ENCODE results near the gene ACTL6B.

The ACTL6B gene

DNA sequence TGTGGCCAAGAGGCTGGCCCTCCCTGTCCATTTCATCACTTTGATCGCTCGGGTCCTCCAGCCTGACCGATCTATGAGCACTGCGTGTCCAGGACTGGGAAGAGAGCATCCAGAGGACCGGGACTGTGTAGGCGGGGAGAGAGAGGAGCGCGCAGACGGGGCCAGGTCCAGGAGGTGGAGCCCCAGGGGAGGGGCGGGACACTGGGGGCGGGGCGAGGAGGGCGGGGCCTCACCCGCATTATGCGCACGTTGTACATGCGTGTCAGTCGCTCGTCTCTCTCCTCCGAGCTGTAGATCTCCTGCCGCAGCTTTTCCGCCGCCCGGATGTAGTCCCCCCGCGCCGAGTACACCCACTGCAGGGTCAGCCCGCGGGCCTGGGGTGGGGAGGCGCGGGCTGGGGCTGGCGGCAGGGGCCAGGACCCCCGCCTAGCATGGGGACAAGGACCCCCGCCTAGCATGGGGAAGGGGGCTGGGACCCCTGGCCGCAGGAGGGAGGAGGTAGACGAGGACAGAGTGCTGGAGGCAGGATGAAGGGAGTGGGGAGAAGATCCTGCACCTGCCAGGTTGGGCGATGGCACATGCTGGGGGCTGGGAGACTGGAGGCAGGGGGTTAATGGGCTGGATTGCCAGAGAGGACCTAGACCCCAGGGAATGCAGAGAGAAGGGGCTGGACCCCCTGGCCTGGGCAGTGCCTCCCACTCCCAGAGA is 29.6 kb downstream of the ACTL6B start:
- peak; percentile 93 for DNase-seq

DNA sequence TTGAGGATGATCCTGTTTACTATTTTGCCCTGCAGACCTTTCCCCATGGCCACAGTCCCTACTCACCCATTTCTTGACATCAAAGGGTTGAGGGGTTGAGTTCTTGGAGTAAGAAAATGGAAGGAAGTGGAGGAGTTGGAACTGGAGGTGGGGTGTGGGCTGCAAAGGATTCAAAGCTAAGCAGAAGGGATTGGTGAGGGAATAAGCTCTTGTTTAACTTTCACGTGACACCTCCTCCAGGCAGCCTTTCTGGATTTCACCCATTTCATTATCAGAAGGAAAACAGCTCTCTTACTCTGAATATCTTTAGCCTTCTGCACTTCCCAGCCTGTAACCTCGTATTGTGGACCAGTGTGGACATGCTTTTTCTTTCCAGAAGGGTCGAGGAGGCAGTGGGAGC is 30.2 kb downstream of the ACTL6B start:
- DNase-seq = no peak

DNA sequence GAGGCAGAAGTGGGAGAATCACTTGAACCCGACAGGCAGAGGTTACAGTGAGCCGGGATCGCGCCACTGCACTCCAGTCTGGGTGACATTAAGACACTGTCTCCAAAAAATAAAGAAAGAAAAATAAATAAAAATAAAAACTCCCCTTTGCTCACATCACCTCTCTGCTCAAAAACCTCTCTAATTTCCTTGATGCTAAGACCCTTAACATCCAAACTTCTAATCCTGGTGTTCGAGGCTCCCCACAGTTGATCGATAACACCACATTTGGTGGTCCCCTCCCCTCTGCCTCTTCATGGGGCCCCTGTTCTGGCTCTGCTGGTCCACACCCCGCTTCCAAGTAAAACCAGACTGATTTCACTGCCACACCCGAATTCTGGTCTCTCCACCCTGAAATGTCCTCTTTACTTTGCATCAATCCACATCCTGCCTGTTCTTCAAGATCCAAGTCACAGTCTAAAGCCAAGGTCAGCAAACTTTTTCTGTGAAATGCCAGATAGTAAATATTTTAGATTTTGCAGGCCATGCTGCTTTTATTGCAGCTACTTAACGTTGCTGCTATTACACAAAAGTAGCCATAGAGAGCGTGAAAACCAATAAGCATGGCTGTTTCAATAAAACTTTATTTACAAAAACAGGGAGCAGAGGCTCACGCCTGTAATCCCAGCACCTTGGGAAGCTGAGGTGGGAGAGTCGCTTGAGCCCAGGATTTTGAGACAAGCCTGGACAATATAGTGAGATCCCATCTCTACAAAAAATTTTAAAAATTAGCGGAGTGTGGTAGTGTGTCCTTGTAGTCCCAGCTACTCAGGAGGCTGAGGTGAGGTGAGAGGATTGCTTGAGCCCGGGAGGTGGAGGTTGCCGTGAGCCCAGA is 32.1 kb downstream of the ACTL6B start:
- no peak for DNase-seq

DNA sequence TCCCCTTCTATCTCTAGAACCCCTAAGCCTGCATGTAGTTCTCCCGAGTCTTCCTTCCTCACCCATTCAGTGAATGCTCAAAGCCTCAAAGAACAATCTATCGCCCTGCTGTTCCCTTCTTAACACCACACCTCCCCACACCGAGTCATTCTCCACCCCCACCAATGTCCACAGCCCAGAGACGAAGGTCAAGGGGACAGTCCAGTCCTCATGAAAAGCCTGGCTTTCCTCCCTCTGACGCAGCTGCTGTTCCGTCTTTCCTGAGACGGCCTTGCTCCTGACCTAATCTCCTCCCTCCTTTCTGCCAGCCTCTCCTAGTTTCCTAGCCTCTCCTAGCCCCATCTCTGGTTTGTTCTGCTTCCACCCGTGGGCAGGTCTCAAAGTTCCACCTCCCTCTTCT is 34.7 kb downstream of the ACTL6B start:
- DNase-seq = no peak

DNA sequence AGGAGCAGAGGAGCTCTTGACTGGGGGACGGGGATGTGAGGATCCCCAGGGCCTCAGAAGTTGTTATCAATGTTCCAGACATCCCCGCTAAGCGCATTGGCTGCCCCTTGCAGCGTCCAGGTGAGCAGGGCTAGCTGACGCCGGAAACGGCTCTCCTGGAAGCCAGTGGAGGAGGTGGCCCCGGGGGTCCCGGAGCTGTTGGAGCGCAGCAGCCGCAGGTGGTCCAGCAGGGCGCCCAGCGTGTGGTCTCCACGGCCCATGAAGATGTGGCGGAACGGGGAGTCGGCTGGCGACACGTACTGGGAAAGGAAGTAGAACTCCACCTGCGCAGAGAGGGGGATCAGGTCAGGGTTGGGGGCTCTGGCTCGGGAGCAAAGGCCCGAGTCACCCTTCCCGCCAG is 35.4 kb downstream of the ACTL6B start:
- DNase-seq = no peak

DNA sequence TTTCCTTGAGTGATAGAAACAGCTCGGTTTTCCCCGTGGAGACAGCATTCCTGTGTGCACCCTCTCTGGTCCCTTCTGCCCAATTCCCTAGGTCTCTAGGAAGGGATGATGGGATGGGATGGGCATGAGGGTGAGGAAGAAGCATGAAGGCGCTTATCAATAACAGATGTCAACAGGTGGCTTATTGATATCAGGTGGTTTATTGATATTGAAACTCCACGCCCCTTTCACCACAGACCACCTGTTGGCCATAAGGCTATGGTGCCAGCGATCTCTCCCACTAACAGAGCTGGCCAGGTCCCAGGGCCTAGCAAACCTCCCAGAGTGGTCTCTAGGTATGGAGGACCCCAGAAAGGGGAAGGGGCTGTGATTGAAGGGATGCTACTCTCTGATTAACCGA is 36.0 kb downstream of the ACTL6B start:
- DNase-seq = no peak

DNA sequence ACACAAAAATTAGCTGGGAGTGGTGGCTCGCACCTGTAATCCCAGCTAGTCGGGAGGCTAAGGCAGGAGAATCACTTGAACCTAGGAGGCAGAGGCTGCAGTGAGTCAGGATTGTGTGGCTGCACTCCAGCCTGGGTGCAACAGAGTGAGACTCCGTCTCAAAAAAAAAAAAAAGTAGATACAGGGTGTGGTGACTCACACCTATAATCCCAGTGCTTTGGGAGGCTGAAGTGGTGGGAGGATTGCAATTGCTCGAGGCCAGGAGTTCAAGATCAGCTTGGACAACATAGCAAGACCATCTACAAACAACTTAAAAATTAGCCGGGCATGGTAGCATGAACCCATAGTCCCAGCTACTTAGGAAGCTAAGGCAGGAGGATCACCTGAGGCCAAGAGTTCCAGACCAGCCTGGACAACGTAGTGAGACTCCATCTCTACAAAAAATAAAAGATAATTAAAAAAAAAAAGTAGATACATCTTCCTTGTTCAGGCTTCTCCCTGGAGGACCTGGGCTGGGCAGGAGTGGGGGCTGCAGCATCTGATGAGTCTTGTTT is 41.9 kb downstream of the ACTL6B start:
- DNase-seq = no peak

DNA sequence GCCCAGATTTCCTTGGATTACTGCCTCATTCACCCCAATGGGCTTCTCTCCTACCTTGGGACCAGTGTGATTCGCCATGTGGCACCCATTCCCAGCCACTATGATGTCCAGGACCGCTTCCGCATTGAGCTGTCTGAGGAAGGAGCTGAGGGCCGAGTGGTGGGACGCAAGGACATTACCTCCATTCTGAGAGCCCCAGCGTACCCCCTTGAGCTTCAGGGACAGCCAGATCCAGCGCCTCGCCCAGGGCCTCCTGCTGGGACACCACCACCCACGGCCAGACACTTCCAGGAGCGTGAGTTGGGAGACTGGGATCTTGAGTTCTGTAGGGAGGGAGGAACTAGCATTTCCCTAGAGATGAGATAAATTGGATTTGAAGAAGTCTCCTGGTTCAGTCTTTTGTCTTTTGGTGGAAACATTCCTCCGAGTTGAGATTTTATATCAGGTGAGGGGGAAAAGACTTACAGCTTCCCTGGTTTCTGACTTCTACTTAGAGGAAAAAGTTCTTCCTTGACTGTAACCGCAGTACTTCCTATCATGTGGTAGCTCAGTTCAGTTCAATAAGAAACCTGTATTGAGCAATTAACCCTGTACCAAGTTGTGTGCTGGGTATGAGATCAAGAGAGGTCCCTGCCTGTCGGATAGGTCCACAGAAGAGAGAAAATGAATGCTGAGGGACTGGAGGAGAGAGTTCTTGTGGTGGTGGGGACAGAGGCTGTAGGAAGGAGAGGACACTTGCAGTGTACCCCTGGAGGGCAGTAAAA is 42.7 kb downstream of the ACTL6B start:
- no peak for DNase-seq

DNA sequence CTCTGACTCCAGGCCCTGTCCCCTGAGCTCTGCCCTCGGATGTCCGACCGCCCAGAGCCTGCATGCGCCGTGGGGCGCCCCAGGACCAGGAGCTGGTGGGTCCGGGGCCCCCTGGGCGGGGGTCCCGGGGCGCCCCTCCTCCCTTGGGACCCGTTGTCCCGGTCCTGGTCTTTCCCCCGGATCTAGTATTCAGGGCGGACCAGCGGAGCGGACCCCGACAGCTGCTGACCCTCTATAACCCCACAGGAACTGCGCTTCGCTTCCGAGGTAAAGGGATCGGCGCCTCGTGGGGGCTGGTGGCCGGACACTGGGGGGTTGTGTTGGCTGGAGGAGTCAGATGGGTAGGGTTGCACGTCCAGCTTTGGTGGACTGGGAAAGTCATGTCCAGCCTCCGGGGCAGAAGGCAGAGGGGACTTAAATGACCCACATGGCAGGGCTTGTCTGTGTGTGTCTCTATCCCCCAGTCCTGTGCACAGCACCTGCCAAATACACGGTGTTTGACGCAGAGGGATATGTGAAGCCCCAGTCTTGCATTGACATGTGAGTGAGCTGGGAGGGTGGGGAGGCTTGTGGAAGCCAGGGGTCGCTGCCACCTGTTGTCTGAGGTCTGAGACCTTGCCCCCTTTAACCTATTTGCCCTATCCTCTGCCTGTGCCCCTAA is 43.4 kb downstream of the ACTL6B start:
- DNase-seq = no peak

DNA sequence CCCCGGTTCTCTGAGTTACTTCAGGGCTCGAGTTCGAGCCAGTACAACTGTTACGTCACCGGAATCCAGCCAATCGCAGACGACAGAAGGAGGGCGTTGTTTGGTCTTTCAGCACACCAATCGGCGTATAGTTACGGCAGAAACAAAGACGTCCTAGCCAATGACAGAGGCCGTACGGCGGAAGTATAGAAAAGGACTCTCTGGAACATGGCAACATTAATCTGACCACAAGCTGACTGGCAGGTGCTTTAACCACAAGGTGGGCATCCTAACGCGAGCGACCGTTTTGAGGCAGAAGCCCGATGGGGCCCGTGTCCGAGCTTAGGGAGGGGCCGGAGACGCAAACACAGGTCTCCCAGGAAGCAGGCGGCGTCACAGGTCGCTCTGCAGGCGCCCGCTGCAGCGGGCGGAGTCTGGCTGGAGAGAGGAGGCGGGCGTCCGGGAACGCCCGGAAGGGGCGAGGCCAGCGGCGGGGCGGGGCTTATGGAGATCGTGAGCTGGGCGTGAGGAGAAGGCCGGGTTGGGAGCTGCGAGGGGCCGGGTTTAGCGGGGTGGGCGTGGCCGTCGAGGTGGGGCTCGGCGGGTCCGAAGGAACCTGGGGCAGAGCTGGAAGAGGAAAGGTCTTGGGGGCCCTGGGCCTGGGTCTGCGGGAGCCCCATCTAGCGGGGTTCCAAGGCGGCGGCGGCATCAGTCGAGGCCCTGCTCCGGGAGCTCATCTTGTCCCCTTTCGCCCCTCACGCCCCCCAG is 44.1 kb downstream of the ACTL6B start, which contains the start of gene MOSPD3:
Gene MOSPD3 (plus strand): TSS at position 558 of the 747 bp plus-strand sequence. CDS start 252 bp downstream, outside the sequence.
- DNase-seq = peak; percentile 99

DNA sequence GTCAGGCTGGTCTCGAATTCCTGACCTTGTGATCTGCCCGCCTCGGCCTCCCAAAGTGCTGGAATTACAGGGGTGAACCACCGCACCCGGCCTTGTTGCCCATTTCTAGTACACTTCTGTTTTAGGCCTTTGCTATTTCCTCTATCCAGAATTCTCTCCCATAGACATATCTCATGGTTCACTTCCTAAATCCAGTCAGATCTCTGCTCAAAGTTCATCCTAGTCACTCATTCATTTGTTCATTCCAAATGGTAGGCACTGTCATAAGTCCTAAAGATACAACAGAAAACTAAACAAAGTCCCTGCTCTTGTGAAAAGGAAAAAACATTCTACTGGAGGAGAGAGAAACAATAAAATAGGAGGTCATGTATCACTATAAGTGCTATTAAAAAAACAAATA is 46.3 kb downstream of the ACTL6B start:
- no peak for DNase-seq

DNA sequence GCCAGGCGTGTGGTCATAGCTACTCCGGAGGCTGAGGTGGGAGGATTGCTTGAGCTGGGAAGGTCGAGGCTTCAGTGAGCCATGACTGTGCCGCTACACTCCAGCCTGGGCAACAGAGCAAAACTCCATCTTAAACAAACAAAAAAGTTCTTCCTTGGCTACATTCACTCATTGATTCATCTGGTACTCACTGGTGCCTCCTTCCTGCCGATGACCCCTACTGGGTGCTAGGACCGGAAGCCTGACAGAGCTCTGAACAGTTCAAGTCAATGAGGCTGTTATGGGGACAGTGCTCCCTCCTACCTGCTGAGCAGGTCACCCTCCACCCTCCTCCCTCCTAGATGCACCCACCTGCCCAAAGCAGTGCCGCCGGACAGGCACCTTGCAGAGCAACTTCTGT is 49.1 kb downstream of the ACTL6B start:
- no peak for DNase-seq

DNA sequence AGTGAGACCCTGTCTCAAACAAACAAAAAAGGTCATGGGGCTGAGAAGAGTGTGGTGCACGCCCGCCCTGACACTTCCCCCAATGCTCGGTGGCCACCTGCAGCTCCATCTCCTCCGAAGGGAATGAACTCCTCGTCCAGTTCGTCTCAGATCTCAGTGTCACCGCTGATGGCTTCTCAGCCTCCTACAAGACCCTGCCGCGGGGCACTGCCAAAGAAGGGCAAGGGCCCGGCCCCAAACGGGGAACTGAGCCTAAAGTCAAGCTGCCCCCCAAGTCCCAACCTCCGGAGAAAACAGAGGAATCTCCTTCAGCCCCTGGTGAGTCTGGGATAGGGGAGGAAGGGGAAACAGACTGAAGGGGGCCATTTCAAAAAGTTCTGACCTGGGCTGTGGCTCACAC is 49.9 kb downstream of the ACTL6B start:
- no peak for DNase-seq

DNA sequence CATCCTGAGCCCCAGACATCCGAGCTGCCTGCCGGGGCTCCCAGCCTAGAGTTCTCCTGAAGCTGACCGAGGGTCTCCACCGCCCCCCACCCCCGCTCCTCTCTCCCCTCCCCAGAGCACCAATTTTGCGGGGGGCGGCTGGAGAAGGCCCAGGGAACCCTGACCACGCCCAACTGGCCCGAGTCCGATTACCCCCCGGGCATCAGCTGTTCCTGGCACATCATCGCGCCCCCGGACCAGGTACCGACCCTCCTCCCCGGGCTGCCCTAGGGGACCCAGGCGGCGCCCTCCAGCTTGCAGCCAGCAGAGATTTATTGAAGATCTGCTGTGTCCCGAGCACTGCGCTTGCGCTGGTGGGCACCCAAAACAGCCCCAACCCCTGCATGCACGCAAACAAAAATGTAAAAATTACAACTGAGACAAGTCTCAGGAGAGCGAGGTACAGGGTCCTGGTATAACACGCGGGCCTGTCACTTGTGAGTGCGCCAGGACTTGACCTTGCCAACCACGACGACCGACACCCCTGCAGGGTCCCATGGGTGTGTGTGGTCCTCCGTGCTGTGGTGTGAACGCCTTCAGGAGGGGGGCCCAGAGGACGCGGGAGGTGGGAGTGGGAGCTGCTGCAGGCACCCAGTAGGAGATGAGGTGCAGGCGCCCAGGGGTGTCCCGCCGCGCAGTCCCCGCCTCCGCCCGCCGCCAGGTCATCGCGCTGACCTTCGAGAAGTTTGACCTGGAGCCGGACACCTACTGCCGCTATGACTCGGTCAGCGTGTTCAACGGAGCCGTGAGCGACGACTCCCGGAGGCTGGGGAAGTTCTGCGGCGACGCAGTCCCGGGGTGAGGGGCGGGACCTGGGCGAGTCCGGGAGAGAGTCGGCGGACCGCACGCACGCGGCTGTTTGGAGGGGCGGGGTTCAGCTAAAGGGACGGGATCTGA is 51.0 kb downstream of the ACTL6B start:
- peak; percentile 72 for DNase-seq

DNA sequence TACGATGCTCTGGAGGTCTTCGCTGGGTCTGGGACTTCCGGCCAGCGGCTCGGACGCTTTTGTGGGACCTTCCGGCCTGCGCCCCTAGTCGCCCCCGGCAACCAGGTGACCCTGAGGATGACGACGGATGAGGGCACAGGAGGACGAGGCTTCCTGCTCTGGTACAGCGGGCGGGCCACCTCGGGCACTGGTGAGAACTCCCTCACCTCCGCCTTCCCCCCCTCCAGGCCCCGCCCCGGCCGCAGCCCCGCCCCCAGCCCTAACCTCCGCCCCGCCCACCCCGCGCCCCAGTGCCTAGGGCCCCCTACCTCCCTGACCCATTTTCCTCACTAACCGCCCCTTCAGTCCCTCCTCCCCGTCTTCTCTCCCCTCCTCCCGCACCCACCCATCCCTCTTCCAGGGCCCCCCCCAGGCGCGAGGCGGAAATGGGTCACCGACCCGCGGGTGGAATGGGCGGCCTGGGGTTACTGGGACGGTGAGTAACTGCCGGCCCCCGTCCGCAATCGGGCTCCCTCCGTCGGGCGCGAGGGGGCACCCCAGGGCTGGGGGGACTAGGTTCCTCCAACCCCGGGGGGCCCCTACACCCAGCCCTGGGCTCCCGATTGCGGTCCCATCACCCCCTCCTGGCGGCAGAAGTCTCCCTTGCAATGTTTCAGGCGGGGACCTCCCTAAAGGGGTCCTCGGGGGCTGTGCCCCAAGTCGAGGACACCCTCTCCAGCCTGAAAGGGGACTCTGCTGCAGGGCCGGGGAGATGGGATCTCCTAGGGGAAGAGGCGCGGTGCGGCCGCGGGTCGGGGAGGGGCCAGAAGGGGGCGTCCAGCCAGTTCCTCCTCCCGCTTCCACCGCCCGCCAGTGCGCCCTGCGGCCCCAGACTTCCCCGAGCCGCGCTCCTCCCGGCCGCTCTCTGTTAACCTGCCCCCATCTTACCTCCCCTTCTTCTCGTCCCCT is 51.9 kb downstream of the ACTL6B start:
- peak; percentile 90 for DNase-seq

DNA sequence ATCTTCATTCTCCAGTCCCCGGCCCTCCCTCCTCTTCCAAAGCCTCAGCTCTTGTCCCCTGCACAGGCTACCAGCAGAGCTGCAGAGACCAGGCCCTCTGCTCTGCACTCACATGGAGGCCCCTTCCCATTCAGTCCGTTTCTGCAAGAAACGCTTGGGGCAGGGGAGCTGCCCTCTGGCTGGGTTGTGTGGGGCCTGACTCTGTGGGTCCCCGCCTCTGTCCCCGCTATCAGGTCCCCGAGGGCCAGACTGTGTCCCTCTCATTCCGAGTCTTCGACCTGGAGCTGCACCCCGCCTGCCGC is 52.6 kb downstream of the ACTL6B start:
- DNase-seq = peak; percentile 65

DNA sequence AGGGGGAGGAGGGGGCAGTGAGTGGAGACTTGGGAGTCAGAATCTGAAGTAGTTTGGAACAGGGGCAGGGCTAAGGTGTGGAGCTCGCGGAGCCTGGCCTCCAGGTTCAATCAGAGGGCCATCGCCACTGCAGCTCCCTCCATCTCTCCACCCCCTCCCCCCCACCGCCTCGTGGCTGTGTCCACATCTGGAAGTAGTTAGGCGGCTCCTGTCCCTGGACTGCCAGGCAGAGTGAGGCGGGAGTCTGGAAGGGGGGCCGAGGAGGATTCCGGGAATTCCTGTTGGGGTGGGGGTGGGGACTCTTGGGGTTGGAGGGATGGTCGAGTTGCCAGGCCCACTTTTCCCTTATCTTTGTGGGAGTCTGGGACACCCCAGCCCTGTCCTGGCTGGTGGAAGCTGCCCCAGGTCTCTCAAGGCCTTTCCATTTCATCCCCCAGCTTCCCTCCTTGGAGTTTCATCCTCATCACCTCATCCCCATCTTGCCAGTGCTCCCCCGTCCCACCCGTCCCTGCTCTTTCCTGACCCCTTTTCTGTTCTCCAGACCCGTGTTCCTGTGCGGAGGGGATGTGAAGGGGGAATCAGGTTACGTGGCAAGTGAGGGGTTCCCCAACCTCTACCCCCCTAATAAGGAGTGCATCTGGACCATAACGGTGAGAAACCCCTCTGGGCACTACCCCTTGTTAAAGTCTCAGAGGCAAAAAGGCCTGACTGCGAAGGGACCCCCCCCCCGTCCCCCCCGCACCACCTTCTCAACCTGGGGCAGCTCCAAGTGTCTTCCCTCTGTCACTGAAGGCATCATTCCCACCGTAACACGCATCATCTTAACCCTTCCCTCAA is 53.1 kb downstream of the ACTL6B start:
- DNase-seq = no peak

DNA sequence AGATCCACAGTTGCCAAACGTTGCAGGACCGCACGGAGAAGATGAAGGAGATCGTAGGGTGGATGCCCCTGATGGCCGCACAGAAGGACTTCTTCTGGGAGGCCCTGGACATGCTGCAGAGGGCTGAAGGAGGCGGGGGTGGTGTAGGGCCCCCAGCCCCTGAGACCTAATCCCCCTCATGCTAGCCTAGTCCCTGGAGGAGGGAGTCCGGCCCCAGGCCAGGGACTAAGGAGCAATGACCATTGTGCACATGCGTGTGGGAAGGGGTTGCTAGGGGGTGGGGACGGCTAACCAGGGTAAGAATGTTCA is 55.6 kb downstream of the ACTL6B start:
- DNase-seq = no peak

Data from activated CD8-positive, alpha-beta memory T cell treated with anti-CD3 and anti-CD28 coated beads, Interleukin-2, amount 50 U/mL, for 48 hours (primary cell).